Measurements from ENCODE around the gene SMAD6. TPM values are rescaled to one million over a fixed set of nuclear protein-coding genes. Genes with fewer than 3 reads are reported as not detected.

Gene SMAD6
- total and polyA plus RNA-seq, 2 donors (not counting 1 experiment from before 2014, with no cell fraction given), result 0.03 to 0.37 TPM

DNA sequence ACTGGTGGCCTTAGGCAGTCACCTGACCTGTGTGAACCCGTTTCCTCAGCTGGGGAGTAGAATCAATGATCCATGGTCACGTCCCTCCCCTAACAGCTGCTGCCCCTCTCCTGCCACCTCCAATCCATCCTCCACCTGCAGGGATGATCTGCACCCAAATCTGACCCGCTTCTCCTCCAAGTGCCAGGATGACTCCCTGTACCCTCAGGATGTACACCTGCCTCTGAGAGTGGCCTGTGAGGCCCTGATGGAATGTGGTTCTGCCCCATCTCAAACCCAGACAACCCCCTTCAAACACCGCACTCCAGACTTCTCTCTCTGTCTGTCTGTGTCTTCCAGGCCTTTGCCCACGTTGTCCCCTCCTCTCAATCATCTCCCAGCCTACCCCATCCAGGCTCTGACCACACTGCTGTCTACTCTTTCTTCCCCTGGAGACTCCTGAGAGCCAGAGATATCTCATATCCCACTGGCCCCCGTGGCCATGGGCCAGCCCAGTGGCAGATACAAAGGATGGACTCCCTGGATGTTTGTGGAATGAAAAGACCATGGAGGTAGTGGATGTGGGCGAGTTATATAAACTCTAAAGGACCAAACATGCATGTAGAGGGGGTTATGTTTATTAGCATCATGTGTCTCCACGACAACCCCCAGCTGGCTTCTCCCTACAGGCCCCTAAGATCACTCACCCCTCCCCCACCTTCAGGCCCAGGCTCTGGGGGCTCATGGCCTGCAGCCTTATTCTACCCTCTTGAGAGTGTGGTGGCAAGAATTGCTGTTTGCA, 84.9 kb downstream of the SMAD6 start:
- H3K4me1 ChIP-seq (ENCODE audit: control insufficient read depth in 2 of 2, insufficient read depth in 2 of 2, low read length in 2 of 2), result no peaks in the 10 kb centered on the region
- DNase-seq (no peak), ATAC-seq (ENCODE audit: low read depth) (no peak)
- Mint-ChIP-seq H3K27ac (no peak overlapping the region), H3K4me3 (no peak overlapping the region), H3K9me3 (ENCODE audit: insufficient read depth) (no peaks in the 10 kb centered on the region), H3K27me3 (peaks cover 5% of the 10 kb centered on the region), H3K4me1 (no peaks in the 10 kb centered on the region)
- 90% methylated on average over 5 of the region's 8 CpGs for WGBS (ENCODE audit: insufficient coverage)
- POLR2A ChIA-PET, result no interaction called here
- H3K4me2 ChIP-seq (replicated peaks; ENCODE audit: low read depth, low read length, poor library complexity, severe bottlenecking), result no peak overlapping the region
- no peaks in the 10 kb centered on the region for H3K36me3 ChIP-seq (replicated peaks in 1 of 2; ENCODE audit: control extremely low read depth in 1 of 2, control insufficient read depth in 1 of 2, extremely low read depth in 1 of 2, insufficient read depth in 2 of 2, low read length in 1 of 2)
- no peak for TF ChIP-seq EZH2 (IDR thresholded peaks at IDR 0.05; ENCODE audit: borderline replicate concordance, insufficient read depth, low read depth, low read length, poor library complexity, severe bottlenecking)
- no peak for TF ChIP-seq CTCF (IDR thresholded peaks at IDR 0.05)
- H3K9ac ChIP-seq (ENCODE audit: low read length), result no peak overlapping the region
- no peaks in the 10 kb centered on the region for H3K9me3 ChIP-seq (ENCODE audit: control extremely low read depth in 1 of 3, control insufficient read depth in 2 of 3, insufficient read depth in 1 of 3, low read length in 2 of 3)
- no peak overlapping the region for H3K4me3 ChIP-seq (ENCODE audit: control extremely low read depth in 1 of 5, extremely low read depth in 1 of 5, insufficient read depth in 1 of 5, low read depth in 2 of 5, low read length in 4 of 5)
- no peaks in the 10 kb centered on the region for H3K79me2 ChIP-seq (ENCODE audit: control insufficient read depth, insufficient read depth, low read length)
- no peak overlapping the region for H3K27ac ChIP-seq (ENCODE audit: low read length in 2 of 2)
- CTCF ChIA-PET, result no interaction called here
- intact Hi-C loops (cut with micrococcal nuclease), result no loop called here
- no peaks in the 10 kb centered on the region for H3K27me3 ChIP-seq (replicated peaks in 1 of 4; ENCODE audit: control extremely low read depth in 1 of 4, control insufficient read depth in 3 of 4, insufficient read depth in 4 of 4, low read length in 3 of 4)
- no peak overlapping the region for H2AFZ ChIP-seq (ENCODE audit: insufficient read depth, low read depth, low read length, poor library complexity, severe bottlenecking)
- H4K20me1 ChIP-seq (ENCODE audit: control insufficient read depth, insufficient read depth, low read length, poor library complexity, severe bottlenecking), result no peaks in the 10 kb centered on the region

DNA sequence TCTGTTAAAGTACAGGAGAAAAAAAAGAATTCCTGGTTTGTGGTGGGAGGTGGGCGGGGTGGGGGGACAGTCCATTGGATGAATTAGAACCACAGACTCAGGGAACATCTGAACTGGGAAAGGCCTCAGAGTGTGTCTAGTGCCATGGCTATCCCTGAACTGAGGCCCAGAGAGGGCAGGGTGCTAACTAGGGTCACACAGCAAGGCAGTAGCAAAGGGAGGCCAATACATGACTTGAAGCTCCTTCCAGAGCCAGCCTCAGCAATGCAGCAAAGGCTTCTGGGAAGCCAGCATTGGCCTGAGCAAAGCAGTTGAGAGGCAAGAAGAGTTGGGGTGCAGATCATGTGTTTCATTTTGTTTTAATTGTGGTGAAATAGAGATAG, 85.4 kb downstream of the SMAD6 start:
- Histone ChIP-seq H3K27ac (ENCODE audit: low read length in 2 of 2) (no peak overlapping the region), H3K27me3 (replicated peaks in 1 of 4; ENCODE audit: control extremely low read depth in 1 of 4, control insufficient read depth in 3 of 4, insufficient read depth in 4 of 4, low read length in 3 of 4) (no peaks in the 10 kb centered on the region), H3K36me3 (replicated peaks in 1 of 2; ENCODE audit: control extremely low read depth in 1 of 2, control insufficient read depth in 1 of 2, extremely low read depth in 1 of 2, insufficient read depth in 2 of 2, low read length in 1 of 2) (no peaks in the 10 kb centered on the region), H3K9me3 (ENCODE audit: control extremely low read depth in 1 of 3, control insufficient read depth in 2 of 3, insufficient read depth in 1 of 3, low read length in 2 of 3) (no peaks in the 10 kb centered on the region), H4K20me1 (ENCODE audit: control insufficient read depth, insufficient read depth, low read length, poor library complexity, severe bottlenecking) (no peaks in the 10 kb centered on the region), H3K4me3 (ENCODE audit: control extremely low read depth in 1 of 5, extremely low read depth in 1 of 5, insufficient read depth in 1 of 5, low read depth in 2 of 5, low read length in 4 of 5) (no peak overlapping the region), H3K9ac (ENCODE audit: low read length) (no peak overlapping the region), H3K4me2 (replicated peaks; ENCODE audit: low read depth, low read length, poor library complexity, severe bottlenecking) (no peak overlapping the region), H3K79me2 (ENCODE audit: control insufficient read depth, insufficient read depth, low read length) (no peaks in the 10 kb centered on the region), H3K4me1 (ENCODE audit: control insufficient read depth in 2 of 2, insufficient read depth in 2 of 2, low read length in 2 of 2) (no peaks in the 10 kb centered on the region), H2AFZ (ENCODE audit: insufficient read depth, low read depth, low read length, poor library complexity, severe bottlenecking) (no peak overlapping the region)
- Mint-ChIP-seq H3K4me3 (no peak overlapping the region), H3K9me3 (ENCODE audit: insufficient read depth) (no peaks in the 10 kb centered on the region), H3K27ac (no peak overlapping the region), H3K27me3 (peaks cover 5% of the 10 kb centered on the region), H3K4me1 (no peaks in the 10 kb centered on the region)
- DNase-seq (no peak), ATAC-seq (ENCODE audit: low read depth) (no peak)
- 92% methylated on average over 1 of the region's 1 CpG for whole genome bisulfite sequencing (ENCODE audit: insufficient coverage)
- TF ChIP-seq EZH2 (IDR thresholded peaks at IDR 0.05; ENCODE audit: borderline replicate concordance, insufficient read depth, low read depth, low read length, poor library complexity, severe bottlenecking) (no peak), CTCF (IDR thresholded peaks at IDR 0.05) (no peak)
- intact Hi-C loops (cut with micrococcal nuclease), result no loop called here
- CTCF ChIA-PET, result no interaction called here
- POLR2A ChIA-PET, result no interaction called here
